IMR-90 (cell line): ENCODE measurements around the gene PRTFDC1. TPM values are rescaled to one million over a fixed set of nuclear protein-coding genes. Genes with fewer than 3 reads are reported as not detected.

Source experiments
- ATAC-seq: fragments of 200-7000 bp; cut with Tn5 transposase; 2 replicates; pipeline ENCODE4 v1.9.1; 2020; ENCODE audit warnings: low read depth, mild to moderate bottlenecking, moderate library complexity
- BruUV-seq: library from RNA; stranded (reverse); fragments of 400-500 nt; replicated peaks from 2 replicates; lab custom pipeline; 2021; lab: Mats Ljungman, UMichigan
- CTCF ChIA-PET: fragments of 300-600 bp; formaldehyde crosslinking; extraction: SDS; loops from one replicate; lab custom pipeline; 2021; ENCODE audit warnings: antibody characterized with exemption; lab: Yijun Ruan, JAX
- POLR2A ChIA-PET: fragments of 300-600 bp; sonication (Branson Sonifier 250); formaldehyde crosslinking; loops from one replicate; lab custom pipeline; 2022; ENCODE audit warnings: antibody characterized with exemption; ENCODE audit not compliant: unreplicated experiment; lab: Charles Lee
- DNase-seq: peaks from one replicate; pipeline ENCODE4 v3.0.0; 2013
- H2AFZ ChIP-seq: replicated peaks from 2 replicates; pipeline ENCODE3; 2013; ENCODE audit warnings: low read length, mild to moderate bottlenecking; ENCODE audit not compliant: poor library complexity
- H2AK5ac ChIP-seq: 2 replicates; pipeline ENCODE4 v1.6.1; 2013; ENCODE audit warnings: low read depth, low read length, inconsistent platforms
- H2AK9ac ChIP-seq: replicated peaks from 2 replicates; pipeline ENCODE3; 2013; ENCODE audit warnings: mild to moderate bottlenecking, low read depth, low read length, moderate library complexity; ENCODE audit not compliant: poor library complexity
- H2BK120ac ChIP-seq: 2 replicates; pipeline ENCODE4 v1.6.1; 2013; ENCODE audit warnings: low read depth, low read length, inconsistent platforms
- H2BK15ac ChIP-seq: 3 replicates; pipeline ENCODE4 v1.6.1; 2013; ENCODE audit warnings: low read depth, low read length, inconsistent platforms
- H2BK20ac ChIP-seq: 2 replicates; pipeline ENCODE4 v1.6.1; 2013; ENCODE audit warnings: low read depth, mild to moderate bottlenecking, inconsistent platforms, low read length, moderate library complexity
- H2BK5ac ChIP-seq: 2 replicates; pipeline ENCODE4 v1.6.1; 2013; ENCODE audit warnings: mild to moderate bottlenecking, low read depth, low read length, inconsistent platforms; ENCODE audit not compliant: poor library complexity, severe bottlenecking
- H3K14ac ChIP-seq: replicated peaks from 2 replicates; pipeline ENCODE4 v1.6.1; 2013; ENCODE audit warnings: low read depth, low read length, inconsistent platforms
- H3K18ac ChIP-seq: 2 replicates; pipeline ENCODE4 v1.6.1; 2013; ENCODE audit warnings: low read depth, low read length, control low read depth
- H3K23ac ChIP-seq: 2 replicates; pipeline ENCODE4 v1.6.1; 2013; ENCODE audit warnings: low read depth, low read length, inconsistent platforms
- H3K27ac ChIP-seq: 2 replicates; pipeline ENCODE4 v1.5.1; 2013; ENCODE audit warnings: mild to moderate bottlenecking, control low read depth, low read length; ENCODE audit not compliant: insufficient read depth
- H3K27me3 ChIP-seq: 2 replicates; pipeline ENCODE4 v1.6.1; 2013; ENCODE audit warnings: low read length; ENCODE audit not compliant: control insufficient read depth, insufficient read depth
- H3K36me3 ChIP-seq: 2 replicates; pipeline ENCODE4 v1.6.1; 2013; ENCODE audit warnings: low read length, mixed read lengths; ENCODE audit not compliant: control insufficient read depth, insufficient read depth
- H3K4ac ChIP-seq: 2 replicates; pipeline ENCODE4 v1.6.1; 2013; ENCODE audit warnings: low read depth, low read length, inconsistent platforms
- H3K4me1 ChIP-seq: 2 replicates; pipeline ENCODE4 v1.6.1; 2013; ENCODE audit warnings: low read length, mixed read lengths; ENCODE audit not compliant: control insufficient read depth, insufficient read depth
- H3K4me2 ChIP-seq: 2 replicates; pipeline ENCODE4 v1.6.1; 2013; ENCODE audit warnings: low read depth, mild to moderate bottlenecking, control low read depth, low read length, moderate library complexity
- H3K4me3 ChIP-seq: 2 replicates; pipeline ENCODE4 v1.5.1; 2013; ENCODE audit warnings: low read depth, mild to moderate bottlenecking, control low read depth, low read length, moderate library complexity; ENCODE audit not compliant: insufficient read depth
- H3K56ac ChIP-seq: 2 replicates; pipeline ENCODE4 v1.6.1; 2013; ENCODE audit warnings: low read length, inconsistent platforms; ENCODE audit not compliant: insufficient read depth; ENCODE audit errors: extremely low read depth
- H3K79me1 ChIP-seq, 2 experiments: 2 replicates each; pipeline ENCODE4 v1.6.1; 2013; ENCODE audit warnings: low read length in 2 of 2, inconsistent platforms in 1 of 2, low read depth in 1 of 2
- H3K9ac ChIP-seq: 2 replicates; pipeline ENCODE4 v1.6.1; 2013; ENCODE audit warnings: low read depth, low read length, control low read depth
- H3K9me1 ChIP-seq: 2 replicates; pipeline ENCODE4 v1.6.1; 2013; ENCODE audit warnings: low read length, inconsistent platforms; ENCODE audit not compliant: insufficient read depth
- H3K9me3 ChIP-seq: 2 replicates; pipeline ENCODE4 v1.6.1; 2013; ENCODE audit warnings: low read length; ENCODE audit not compliant: control insufficient read depth, insufficient read depth
- H4K20me1 ChIP-seq: 2 replicates; pipeline ENCODE4 v1.6.1; 2013; ENCODE audit warnings: low read length, inconsistent platforms; ENCODE audit not compliant: insufficient read depth
- H4K5ac ChIP-seq: 2 replicates; pipeline ENCODE4 v1.6.1; 2013; ENCODE audit warnings: mild to moderate bottlenecking, low read depth, low read length, control low read depth
- H4K8ac ChIP-seq, 2 experiments: 2 replicates each; pipeline ENCODE4 v1.6.1; 2013; ENCODE audit warnings: low read depth in 2 of 2, low read length in 2 of 2, control low read depth in 1 of 2, inconsistent platforms in 1 of 2
- H4K91ac ChIP-seq: 2 replicates; pipeline ENCODE4 v1.6.1; 2013; ENCODE audit warnings: low read depth, low read length, inconsistent platforms; ENCODE audit not compliant: insufficient read depth
- CTCF ChIP-seq: conservative IDR thresholded peaks from 2 replicates; pipeline ENCODE4 v1.5.1; 2012; ENCODE audit warnings: mild to moderate bottlenecking, low read depth, low read length, improper control_type of control experiment
- FOS ChIP-seq: fragments of 150-350 bp; IDR thresholded peaks from 2 replicates; pipeline ENCODE4 v1.6.1; 2016; ENCODE audit warnings: low read depth, low read length
- WGBS, 2 experiments: methylation state at CpG; one replicate each; pipeline versions ENCODE4 v1.1.5 to v1.1.7; 2013; ENCODE audit warnings: missing lambda C conversion rate in 2 of 2; ENCODE audit not compliant: insufficient read length in 1 of 2; ENCODE audit errors: extremely low coverage in 2 of 2; 5-methylcytosine and 5-hydroxymethylcytosine counted together
- dilution Hi-C: fragments of 300-500 bp; cut with HindIII; formaldehyde crosslinking; loops from one replicate; pipeline ENCODE4 v1.14.3; 2018; ENCODE audit warnings: low sequenced_read_pairs; ENCODE audit not compliant: unreplicated experiment
- in situ Hi-C: fragments of 300-500 bp; cut with MboI; formaldehyde crosslinking; loops from 3 replicates; pipeline ENCODE4 v1.14.3; 2019; ENCODE audit warnings: low sequenced_read_pairs, inconsistent platforms, mixed read lengths
- intact Hi-C: fragments of 100-400 bp; cut with micrococcal nuclease; formaldehyde crosslinking; loops from 2 replicates; pipeline ENCODE4 v1.10.0; 2022
- polyA plus RNA-seq, 3 experiments: library from polyadenylated mRNA; depleted of rRNA; stranded (reverse); fragments of >200 nt; gene quantifications; 2 replicates each; pipeline ENCODE4 v1.2.3, GENCODE V29; 2012; ENCODE audit warnings: low replicate concordance in 1 of 3
- total RNA-seq: library from RNA; depleted of rRNA; stranded (reverse); fragments of >200 nt; gene quantifications from 2 replicates; pipeline ENCODE4 v1.2.3, GENCODE V29; 2012

Gene PRTFDC1
- total and polyA plus RNA-seq, 2 of the 4 experiments (the other 2 are of a cell fraction), result 12.3 to 17.9 TPM

GRCh38 chr10:24898501-24898900 lies 53.9 kb downstream of the PRTFDC1 start:
- no peak overlapping the region for H4K91ac ChIP-seq
- no peaks in the 10 kb centered on the region for H3K36me3 ChIP-seq
- H3K4me2 ChIP-seq, result no peak overlapping the region
- POLR2A ChIA-PET, result interaction anchor here (0.6 kb wide), 1 partner anchor 105 kb away, joined by 3 read pairs; no protein-coding TSS in a partner anchor
- H4K5ac ChIP-seq, result no peak overlapping the region
- dilution Hi-C loops, result no loop called here
- H3K4me3 ChIP-seq, result no peak overlapping the region
- no peak for DNase-seq
- no peak overlapping the region for H3K9ac ChIP-seq
- H2BK15ac ChIP-seq, result peak overlapping the region; percentile 73; the same call in 2 of the 3 replicates
- H3K9me3 ChIP-seq, result no peaks in the 10 kb centered on the region
- TF ChIP-seq CTCF (no peak), FOS (no peak)
- H3K4me1 ChIP-seq, result peaks cover 17% of the 10 kb centered on the region
- no peak overlapping the region for H4K8ac ChIP-seq
- H2BK120ac ChIP-seq, result 0 out of 2 replicates have a peak overlapping the region, but pooled peaks have one; percentile 53
- no peak overlapping the region for H2AK9ac ChIP-seq
- no peak overlapping the region for H3K23ac ChIP-seq
- no peaks in the 10 kb centered on the region for H4K20me1 ChIP-seq
- H3K18ac ChIP-seq, result no peak overlapping the region; the same call in 1 of the 2 replicates
- no peaks in the 10 kb centered on the region for H3K27me3 ChIP-seq
- no peak overlapping the region for H2AFZ ChIP-seq
- WGBS, 2 experiments, result 80% methylated on average over 1 of the region's 2 CpGs; no CpG with 5 or more reads in 1 of the 2 experiments
- peak overlapping the region; percentile 54; the same call in 1 of the 2 replicates for H3K4ac ChIP-seq
- H2BK5ac ChIP-seq, result no peak overlapping the region
- BruUV-seq, result no TSS peak
- CTCF ChIA-PET, result no interaction called here
- H2AK5ac ChIP-seq, result peak overlapping the region; percentile 39; the same call in 1 of the 2 replicates
- H3K79me1 ChIP-seq, result peaks cover 0 to 14% of the 10 kb centered on the region in 2 experiments; a peak in 2 of 4 replicates
- H3K14ac ChIP-seq, result peak overlapping the region; percentile 30; the same call in 1 of the 2 replicates
- H2BK20ac ChIP-seq, result peak overlapping the region; percentile 54; the same call in 1 of the 2 replicates
- intact Hi-C loops, result no loop called here
- no peak for ATAC-seq
- no peak overlapping the region for H3K27ac ChIP-seq
- no peak overlapping the region for H3K56ac ChIP-seq
- H3K9me1 ChIP-seq, result peaks cover 21% of the 10 kb centered on the region
- in situ Hi-C loops, result no loop called here
